ENCODE data around the gene RFX8. TPM values are rescaled to one million over a fixed set of nuclear protein-coding genes. Genes with fewer than 3 reads are reported as not detected.

The RFX8 gene
- polyA plus RNA-seq, 3 donors = not detected

GRCh38 chr2:101412092-101412694 is 62.7 kb downstream of the RFX8 start:
- Histone ChIP-seq H3K4me1 (ENCODE audit: control insufficient read depth in 1 of 2, insufficient read depth in 2 of 2, low read length in 2 of 2) (peaks cover 0 to under 1% of the 10 kb centered on the region in 2 donors), H3K79me2 (ENCODE audit: insufficient read depth, low read length) (no peaks in the 10 kb centered on the region), H3K9ac (ENCODE audit: insufficient read depth, low read length, poor library complexity, severe bottlenecking) (no peak overlapping the region), H3K4me2 (replicated peaks; ENCODE audit: extremely low read depth, low read length, poor library complexity, severe bottlenecking) (no peak overlapping the region), H4K20me1 (ENCODE audit: insufficient read depth, low read length) (no peaks in the 10 kb centered on the region), H3K9me3 (replicated peaks in 1 of 2; ENCODE audit: control insufficient read depth in 1 of 2, insufficient read depth in 1 of 2, low read length in 2 of 2) (peaks cover 0 to 6% of the 10 kb centered on the region in 2 donors), H2AFZ (ENCODE audit: insufficient read depth, low read depth, low read length, poor library complexity, severe bottlenecking) (no peak overlapping the region), H3K27ac (ENCODE audit: low read depth in 1 of 2, low read length in 2 of 2) (no peak overlapping the region), H3K27me3 (ENCODE audit: control insufficient read depth in 2 of 2, insufficient read depth in 2 of 2, low read length in 2 of 2) (no peaks in the 10 kb centered on the region), H3K4me3 (replicated peaks in 1 of 3; ENCODE audit: low read depth in 2 of 3, low read length in 3 of 3) (no peak overlapping the region), H3K36me3 (replicated peaks in 1 of 2; ENCODE audit: control insufficient read depth in 1 of 2, insufficient read depth in 2 of 2, low read length in 2 of 2) (no peaks in the 10 kb centered on the region)
- Mint-ChIP-seq H3K9me3 (peaks cover 6 to 11% (median 9%) of the 10 kb centered on the region in 7 donors), H3K4me1 (peaks cover under 1% of the 10 kb centered on the region), H3K27me3 (ENCODE audit: low read depth in 3 of 3) (peaks cover 0 to 4% (median under 1%) of the 10 kb centered on the region in 3 donors), H3K27ac (no peak overlapping the region), H3K36me3 (peaks cover 9 to 16% of the 10 kb centered on the region in 2 donors), H3K4me3 (no peak overlapping the region)
- TF ChIP-seq CTCF (IDR thresholded peaks at IDR 0.05) = no peak
- intact Hi-C loops (cut with micrococcal nuclease) = no loop called here
- 91% methylated on average over 4 of the region's 9 CpGs for WGBS (ENCODE audit: insufficient coverage)
- DNase-seq = no peak

GRCh38 chr2:101410746-101411145 is 64.2 kb downstream of the RFX8 start:
- H3K4me1 Mint-ChIP-seq = peaks cover 13% of the 10 kb centered on the region
- Histone ChIP-seq H3K9me3 (replicated peaks in 1 of 2; ENCODE audit: control insufficient read depth in 1 of 2, insufficient read depth in 1 of 2, low read length in 2 of 2) (peaks cover 0 to 6% of the 10 kb centered on the region in 2 donors), H3K4me3 (replicated peaks in 1 of 3; ENCODE audit: low read depth in 2 of 3, low read length in 3 of 3) (no peak overlapping the region), H3K27me3 (ENCODE audit: control insufficient read depth in 2 of 2, insufficient read depth in 2 of 2, low read length in 2 of 2) (no peaks in the 10 kb centered on the region), H2AFZ (ENCODE audit: insufficient read depth, low read depth, low read length, poor library complexity, severe bottlenecking) (no peak overlapping the region), H4K20me1 (ENCODE audit: insufficient read depth, low read length) (no peaks in the 10 kb centered on the region), H3K9ac (ENCODE audit: insufficient read depth, low read length, poor library complexity, severe bottlenecking) (no peak overlapping the region), H3K4me1 (ENCODE audit: control insufficient read depth in 1 of 2, insufficient read depth in 2 of 2, low read length in 2 of 2) (peaks cover 10 to 11% of the 10 kb centered on the region in 2 donors), H3K36me3 (replicated peaks in 1 of 2; ENCODE audit: control insufficient read depth in 1 of 2, insufficient read depth in 2 of 2, low read length in 2 of 2) (no peaks in the 10 kb centered on the region), H3K4me2 (replicated peaks; ENCODE audit: extremely low read depth, low read length, poor library complexity, severe bottlenecking) (no peak overlapping the region), H3K79me2 (ENCODE audit: insufficient read depth, low read length) (no peaks in the 10 kb centered on the region), H3K27ac (ENCODE audit: low read depth in 1 of 2, low read length in 2 of 2) (no peak overlapping the region)
- H3K27ac Mint-ChIP-seq = no peak overlapping the region
- no peak for DNase-seq
- 100% methylated on average over 4 of the region's 5 CpGs for WGBS (ENCODE audit: insufficient coverage)
- intact Hi-C loops (cut with micrococcal nuclease) = no loop called here
- H3K9me3 Mint-ChIP-seq = peaks cover 6 to 11% (median 9%) of the 10 kb centered on the region in 7 donors
- peaks cover 8 to 14% of the 10 kb centered on the region in 2 donors for H3K36me3 Mint-ChIP-seq
- no peak for TF ChIP-seq CTCF (IDR thresholded peaks at IDR 0.05)
- no peak overlapping the region for H3K4me3 Mint-ChIP-seq
- peaks cover 0 to 3% (median 3%) of the 10 kb centered on the region in 3 donors for H3K27me3 Mint-ChIP-seq (ENCODE audit: low read depth in 3 of 3)
